Omental fat pad (tissue), 4 donors: ENCODE results near the gene TOMT. TPM values are rescaled to one million over a fixed set of nuclear protein-coding genes. Genes with fewer than 3 reads are reported as not detected.

Source experiments
- ATAC-seq: fragments of 150-250 bp; one replicate; pipeline ENCODE4 v1.9.1; 2016; ENCODE audit warnings: mild to moderate bottlenecking, moderate library complexity; ENCODE audit not compliant: low FRiP score
- DNase-seq: peaks from one replicate; pipeline ENCODE4 v3.0.0-alpha.2; 2019; ENCODE audit warnings: low spot score
- total RNA-seq, 4 donors: library from RNA; depleted of rRNA; stranded (reverse); fragments of >200 nt; gene quantifications; one replicate each; pipeline ENCODE4 v1.1.0, GENCODE V29; 2016
- TF ChIP-seq, protein P1 (sequence below), 3 donors: fragments of 450-650 bp; IDR thresholded peaks; one replicate each; pipeline ENCODE4 v1.5.1; 2016 to 2017; ENCODE audit warnings: antibody characterized with exemption in 3 of 3, mild to moderate bottlenecking in 3 of 3, moderate library complexity in 2 of 3

TOMT gene
- total RNA-seq, 4 donors from 2014 or later, result not detected

- ATAC-seq, result no peak
- no peak for DNase-seq
- TF ChIP-seq, protein P1, sequence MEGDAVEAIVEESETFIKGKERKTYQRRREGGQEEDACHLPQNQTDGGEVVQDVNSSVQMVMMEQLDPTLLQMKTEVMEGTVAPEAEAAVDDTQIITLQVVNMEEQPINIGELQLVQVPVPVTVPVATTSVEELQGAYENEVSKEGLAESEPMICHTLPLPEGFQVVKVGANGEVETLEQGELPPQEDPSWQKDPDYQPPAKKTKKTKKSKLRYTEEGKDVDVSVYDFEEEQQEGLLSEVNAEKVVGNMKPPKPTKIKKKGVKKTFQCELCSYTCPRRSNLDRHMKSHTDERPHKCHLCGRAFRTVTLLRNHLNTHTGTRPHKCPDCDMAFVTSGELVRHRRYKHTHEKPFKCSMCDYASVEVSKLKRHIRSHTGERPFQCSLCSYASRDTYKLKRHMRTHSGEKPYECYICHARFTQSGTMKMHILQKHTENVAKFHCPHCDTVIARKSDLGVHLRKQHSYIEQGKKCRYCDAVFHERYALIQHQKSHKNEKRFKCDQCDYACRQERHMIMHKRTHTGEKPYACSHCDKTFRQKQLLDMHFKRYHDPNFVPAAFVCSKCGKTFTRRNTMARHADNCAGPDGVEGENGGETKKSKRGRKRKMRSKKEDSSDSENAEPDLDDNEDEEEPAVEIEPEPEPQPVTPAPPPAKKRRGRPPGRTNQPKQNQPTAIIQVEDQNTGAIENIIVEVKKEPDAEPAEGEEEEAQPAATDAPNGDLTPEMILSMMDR (IDR thresholded peaks at IDR 0.05), result no peak
Measured at GRCh38 chr11:72114570-72114969, 8.8 kb downstream of the TOMT start.

GRCh38 chr11:72116019-72116755, 10.5 kb downstream of the TOMT start:
- DNase-seq (no peak), ATAC-seq (no peak)
- TF ChIP-seq, protein P1 (IDR thresholded peaks at IDR 0.05), result no peak

- TF ChIP-seq, protein P1 (IDR thresholded peaks at IDR 0.05), result no peak
- no peak for ATAC-seq
- no peak for DNase-seq
Measured at GRCh38 chr11:72119198-72119597, 13.5 kb downstream of the TOMT start.

DNA sequence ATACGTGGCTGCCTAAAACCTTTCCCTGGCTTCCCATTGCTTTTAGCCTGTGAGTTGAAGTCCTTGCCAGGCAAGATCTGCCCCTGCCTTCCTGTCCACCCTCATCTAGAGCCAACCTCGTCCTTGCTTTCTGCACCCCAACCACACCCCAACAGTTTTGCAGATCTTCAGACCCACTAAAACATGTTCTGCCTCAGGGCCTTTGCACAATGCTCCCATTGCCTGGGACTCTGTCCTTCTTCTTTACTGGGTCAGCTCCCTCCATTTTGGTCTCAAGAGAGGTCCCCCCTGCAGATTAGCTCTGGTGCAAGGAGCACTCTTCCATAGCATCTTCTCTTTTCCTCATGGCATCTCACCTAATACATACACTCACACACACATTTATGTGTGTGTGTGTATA, 15.2 kb downstream of the TOMT start:
- ATAC-seq, result no peak
- no peak for DNase-seq
- TF ChIP-seq, protein P1 (IDR thresholded peaks at IDR 0.05), result no peak

DNA sequence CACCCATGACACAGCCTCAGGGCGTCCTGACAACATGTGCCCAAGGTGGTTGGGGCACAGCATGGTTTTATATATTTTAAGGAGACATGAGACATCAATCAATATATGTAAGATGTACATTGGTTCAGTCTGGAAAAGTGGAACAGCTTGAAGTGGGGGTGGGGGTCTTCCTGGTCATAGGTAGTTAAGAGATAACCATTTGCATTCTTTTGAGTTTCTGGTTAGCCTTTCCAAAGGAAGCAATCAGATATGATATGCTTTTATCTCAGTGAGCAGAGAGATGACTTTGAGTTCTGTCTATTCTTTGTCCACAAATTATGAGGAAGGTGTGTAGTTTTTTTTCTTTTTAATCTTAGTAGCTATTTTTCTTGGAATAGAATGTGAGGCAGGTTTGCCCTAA, 16.9 kb downstream of the TOMT start:
- no peak for DNase-seq
- ATAC-seq, result no peak
- TF ChIP-seq, protein P1 (IDR thresholded peaks at IDR 0.05), result no peak

GRCh38 chr11:72123117-72123653, 17.5 kb downstream of the TOMT start:
- TF ChIP-seq, protein P1 (IDR thresholded peaks at IDR 0.05), result no peak
- ATAC-seq (no peak), DNase-seq (no peak)

GRCh38 chr11:72124046-72124445, 18.3 kb downstream of the TOMT start:
- ATAC-seq, result no peak
- DNase-seq, result no peak
- TF ChIP-seq, protein P1 (IDR thresholded peaks at IDR 0.05), result no peak
